GM19468 (cell line): Measurements from ENCODE around the gene PDLIM7.

Source experiments
- ATAC-seq: cut with Tn5 transposase; IDR thresholded peaks from one replicate; pipeline ENCODE4 v1.9.1; 2021; ENCODE audit warnings: mild to moderate bottlenecking, moderate library complexity, moderate number of reproducible peaks; ENCODE audit not compliant: unreplicated experiment; ENCODE audit errors: extremely low read depth

Gene PDLIM7

GRCh38 chr5:177476531-177477233, 20.7 kb downstream of the PDLIM7 start:
- no peak for ATAC-seq

- no peak for ATAC-seq
Observed at GRCh38 chr5:177475563-177476427, 21.6 kb downstream of the PDLIM7 start.

GRCh38 chr5:177474846-177475562, 22.4 kb downstream of the PDLIM7 start:
- ATAC-seq, result no peak

- no peak for ATAC-seq
Observed at GRCh38 chr5:177474002-177474476, 23.4 kb downstream of the PDLIM7 start.

- no peak for ATAC-seq
Observed at GRCh38 chr5:177473443-177474001, 23.9 kb downstream of the PDLIM7 start, which contains the start of gene DBN1. DBN1 (minus strand) TSS chr5:177473634; CDS start chr5:177473521, 113 bp downstream.

- ATAC-seq, result no peak
Observed at GRCh38 chr5:177472460-177473442, 24.7 kb downstream of the PDLIM7 start.

- no peak for ATAC-seq
Observed at GRCh38 chr5:177471610-177472356, 25.6 kb downstream of the PDLIM7 start.

GRCh38 chr5:177470759-177471536, 26.5 kb downstream of the PDLIM7 start:
- no peak for ATAC-seq

GRCh38 chr5:177469750-177470525, 27.5 kb downstream of the PDLIM7 start:
- ATAC-seq, result no peak

GRCh38 chr5:177468685-177469628, 28.4 kb downstream of the PDLIM7 start:
- ATAC-seq, result no peak

- no peak for ATAC-seq
Observed at GRCh38 chr5:177468329-177468684, 29.1 kb downstream of the PDLIM7 start.

- no peak for ATAC-seq
Observed at GRCh38 chr5:177467436-177467835, 30.0 kb downstream of the PDLIM7 start.

- ATAC-seq, result no peak
Observed at GRCh38 chr5:177466861-177467260, 30.5 kb downstream of the PDLIM7 start.

GRCh38 chr5:177465044-177465443, 32.4 kb downstream of the PDLIM7 start:
- ATAC-seq, result no peak

- ATAC-seq, result no peak
Observed at GRCh38 chr5:177462021-177462670, 35.3 kb downstream of the PDLIM7 start.
